Prostate gland (tissue), 2 donors: ENCODE measurements around the gene MLPH.

Source experiments
- POLR2A ChIP-seq: fragments of 450-650 bp; IDR thresholded peaks from one replicate; pipeline ENCODE4 v1.6.1; 2016; ENCODE audit warnings: antibody characterized with exemption, mild to moderate bottlenecking
- POLR2AphosphoS5 ChIP-seq: sonication (generic); formaldehyde crosslinking; IDR thresholded peaks from one replicate; pipeline ENCODE4 v1.6.1; 2017; ENCODE audit warnings: antibody characterized with exemption
- TF ChIP-seq, protein P1 (sequence below), 4 experiments: fragments of 200-600 bp in 2 of 4; fragments of 450-650 bp in 2 of 4; sonication (generic) in 2 of 4; IDR thresholded peaks; 1 replicate in 3 of 4; 2 replicates in 1 of 4; pipeline ENCODE4 v1.5.1; 2016 to 2019; ENCODE audit warnings: antibody characterized with exemption in 4 of 4, mild to moderate bottlenecking in 2 of 4, moderate library complexity in 2 of 4

DNA sequence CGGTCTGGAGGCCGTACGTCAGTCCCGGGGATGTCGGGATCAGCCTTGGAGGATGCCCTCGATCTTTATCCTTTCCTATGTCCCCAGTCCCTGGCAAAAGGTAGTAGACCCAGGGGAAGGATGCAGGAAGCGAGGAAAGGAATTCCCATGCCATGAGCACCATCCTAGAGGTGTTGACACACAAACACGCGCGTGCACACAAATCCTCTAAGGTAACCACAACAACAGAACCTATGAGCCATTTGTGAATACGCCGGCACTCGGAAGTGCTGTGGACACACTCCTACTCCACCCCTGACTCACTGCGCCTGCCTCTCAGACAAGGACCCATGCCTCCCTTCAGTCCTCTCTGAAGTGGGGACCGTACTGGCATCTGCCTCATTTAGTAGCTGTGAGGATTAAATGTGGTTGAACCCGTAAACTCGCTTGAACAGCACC, 11.3 kb upstream of the MLPH start:
- TF ChIP-seq, protein P1, sequence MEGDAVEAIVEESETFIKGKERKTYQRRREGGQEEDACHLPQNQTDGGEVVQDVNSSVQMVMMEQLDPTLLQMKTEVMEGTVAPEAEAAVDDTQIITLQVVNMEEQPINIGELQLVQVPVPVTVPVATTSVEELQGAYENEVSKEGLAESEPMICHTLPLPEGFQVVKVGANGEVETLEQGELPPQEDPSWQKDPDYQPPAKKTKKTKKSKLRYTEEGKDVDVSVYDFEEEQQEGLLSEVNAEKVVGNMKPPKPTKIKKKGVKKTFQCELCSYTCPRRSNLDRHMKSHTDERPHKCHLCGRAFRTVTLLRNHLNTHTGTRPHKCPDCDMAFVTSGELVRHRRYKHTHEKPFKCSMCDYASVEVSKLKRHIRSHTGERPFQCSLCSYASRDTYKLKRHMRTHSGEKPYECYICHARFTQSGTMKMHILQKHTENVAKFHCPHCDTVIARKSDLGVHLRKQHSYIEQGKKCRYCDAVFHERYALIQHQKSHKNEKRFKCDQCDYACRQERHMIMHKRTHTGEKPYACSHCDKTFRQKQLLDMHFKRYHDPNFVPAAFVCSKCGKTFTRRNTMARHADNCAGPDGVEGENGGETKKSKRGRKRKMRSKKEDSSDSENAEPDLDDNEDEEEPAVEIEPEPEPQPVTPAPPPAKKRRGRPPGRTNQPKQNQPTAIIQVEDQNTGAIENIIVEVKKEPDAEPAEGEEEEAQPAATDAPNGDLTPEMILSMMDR (IDR thresholded peaks at IDR 0.05), result peak in 1 of 4 experiments; percentile 6
- TF ChIP-seq POLR2A, result no peak
- TF ChIP-seq POLR2AphosphoS5, result no peak
